HepG2 (cell line): ENCODE results near the gene DDAH1. TPM values are rescaled to one million over a fixed set of nuclear protein-coding genes. Genes with fewer than 3 reads are reported as not detected.
A peak's percentile ranks its signal among the peaks of the same experiment; 100 is the strongest.

ENCODE experiments used
- ATAC-seq: fragments of 200-7000 bp; cut with Tn5 transposase; 3 replicates; pipeline ENCODE4 v1.9.1; 2020; ENCODE audit warnings: mild to moderate bottlenecking, moderate library complexity
- BruUV-seq: library from RNA; stranded (reverse); fragments of 400-500 nt; replicated peaks from 2 replicates; lab custom pipeline; 2021; lab: Mats Ljungman, UMichigan
- CTCF ChIA-PET: fragments of 300-600 bp; formaldehyde crosslinking; extraction: SDS; loops from one replicate; lab custom pipeline; 2021; ENCODE audit warnings: low total read pairs, inconsistent platforms, low intra/inter-chr PET ratio; lab: Yijun Ruan, JAX
- POLR2A ChIA-PET: fragments of 350-600 bp; sonication (Branson Sonifier 250); formaldehyde crosslinking; loops from one replicate; lab custom pipeline; 2020; ENCODE audit warnings: antibody characterized with exemption, inconsistent platforms; lab: Yijun Ruan, JAX
- DNase-seq: peaks from one replicate; pipeline ENCODE4 v3.0.0-alpha.2; 2015; ENCODE audit warnings: low spot score
- FAIRE-seq: peaks from 3 replicates; lab custom pipeline; 2011; peaks lifted over from hg19 to GRCh38; lab: Jason Lieb, UNC
- H2AFZ ChIP-seq: one replicate; pipeline ENCODE4 v1.6.1; 2011; ENCODE audit warnings: low read length, inconsistent platforms
- H3K27ac ChIP-seq: fragments of 300-600 bp; 3 replicates; pipeline ENCODE4 v1.8.0; 2011; ENCODE audit warnings: mixed run types, mild to moderate bottlenecking, mixed read lengths, low read length, inconsistent platforms; ENCODE audit not compliant: insufficient read depth; ENCODE audit errors: extremely low read length
- H3K27me3 ChIP-seq, 2 experiments: fragments of 200-600 bp in 1 of 2; 2 replicates in 1 of 2; 3 replicates in 1 of 2; pipeline versions ENCODE4 v1.6.0 to v1.8.0; 2011; ENCODE audit warnings: low read length in 2 of 2, mild to moderate bottlenecking in 2 of 2, moderate library complexity in 2 of 2, inconsistent platforms in 1 of 2; ENCODE audit not compliant: insufficient read depth in 2 of 2, control insufficient read depth in 1 of 2
- H3K36me3 ChIP-seq, 2 experiments: fragments of 200-600 bp in 1 of 2; replicated peaks in 1 of 2; 2 replicates in 1 of 2; 3 replicates in 1 of 2; pipeline versions ENCODE4 v1.5.1 to v1.8.0; 2011; ENCODE audit warnings: low read length in 2 of 2, inconsistent platforms in 1 of 2; ENCODE audit not compliant: insufficient read depth in 2 of 2, control insufficient read depth in 1 of 2
- H3K4me1 ChIP-seq: 2 replicates; pipeline ENCODE4 v1.5.1; 2012; ENCODE audit warnings: low read length, inconsistent platforms; ENCODE audit not compliant: insufficient read depth
- H3K4me2 ChIP-seq: 2 replicates; pipeline ENCODE4 v1.6.0; 2011; ENCODE audit warnings: low read depth, low read length, inconsistent platforms
- H3K4me3 ChIP-seq, 3 experiments: fragments of 200-600 bp in 1 of 3; sonication (generic), shearing (Covaris generic) in 1 of 3; replicated peaks in 1 of 3; 2 replicates each; pipeline ENCODE4 v1.5.1; 2011 to 2016; ENCODE audit warnings: low read length in 3 of 3, inconsistent platforms in 2 of 3, low read depth in 2 of 3, mild to moderate bottlenecking in 2 of 3, control low read depth in 1 of 3, mixed read lengths in 1 of 3; ENCODE audit not compliant: insufficient read depth in 1 of 3
- H3K79me2 ChIP-seq: one replicate; pipeline ENCODE4 v1.6.1; 2011; ENCODE audit warnings: low read length, inconsistent platforms; ENCODE audit not compliant: insufficient read depth
- H3K9ac ChIP-seq: 2 replicates; pipeline ENCODE4 v1.6.0; 2011; ENCODE audit warnings: mild to moderate bottlenecking, low read depth, low read length, inconsistent platforms; ENCODE audit not compliant: insufficient read depth
- H3K9me3 ChIP-seq: 2 replicates; pipeline ENCODE4 v1.5.1; 2012; ENCODE audit warnings: mild to moderate bottlenecking, low read length
- H4K20me1 ChIP-seq: 2 replicates; pipeline ENCODE4 v1.6.0; 2011; ENCODE audit warnings: inconsistent platforms, mild to moderate bottlenecking, low read length, moderate library complexity; ENCODE audit not compliant: insufficient read depth
- FOSL2 ChIP-seq: sonication (generic); formaldehyde crosslinking; IDR thresholded peaks from 2 replicates; pipeline ENCODE4 v1.4.0; 2020; ENCODE audit warnings: missing genetic modification reagents
- KIAA2018 ChIP-seq: sonication (generic); formaldehyde crosslinking; IDR thresholded peaks from 2 replicates; pipeline ENCODE4 v1.5.0; 2020; ENCODE audit warnings: mild to moderate bottlenecking, missing genetic modification reagents, borderline replicate concordance
- WGBS: methylation state at CpG from one replicate; pipeline ENCODE4 v1.1.6; 2017; ENCODE audit warnings: low lambda C conversion rate; 5-methylcytosine and 5-hydroxymethylcytosine counted together
- in situ Hi-C: cut with HindIII; loops from 2 replicates; pipeline ENCODE4 v1.10.0; 2017; ENCODE audit warnings: low pct_unique_long_range_greater_than_20kb; ENCODE audit not compliant: extremely low pct_ligation_motif_present
- intact Hi-C: fragments of 100-400 bp; cut with micrococcal nuclease; formaldehyde crosslinking; loops from one replicate; pipeline ENCODE4 v1.10.0; 2022; ENCODE audit not compliant: unreplicated experiment
- polyA plus RNA-seq, 8 experiments: library from polyadenylated mRNA; depleted of rRNA in 3 of 8; stranded (reverse) in 7 of 8; unstranded in 1 of 8; fragments of >200 nt; fragmentation: Illumina TruSeq in 4 of 8; extraction: Trizol in 4 of 8; gene quantifications; 2 replicates each; pipeline versions ENCODE4 v1.2.1 to v1.2.3, GENCODE V29; 2011 to 2016; ENCODE audit warnings: low read depth in 4 of 8, missing spikeins in 1 of 8, mixed read lengths in 1 of 8; ENCODE audit not compliant: insufficient read depth in 1 of 8
- total RNA-seq, 5 experiments: library from RNA; depleted of rRNA; stranded (reverse); fragments of >200 nt; fragmentation: Illumina TruSeq; extraction: Trizol; gene quantifications; 2 replicates each; pipeline ENCODE4 v1.2.3, GENCODE V29; 2016; ENCODE audit warnings: low read depth in 1 of 5

The DDAH1 gene
- total and polyA plus RNA-seq, 2 of the 13 experiments (the other 11 are each of a cell fraction or from before 2014, with no cell fraction given): 39.7 to 64.4 TPM

- Histone ChIP-seq H3K9me3 (no peaks in the 10 kb centered on the region), H3K4me1 (peaks cover 3% of the 10 kb centered on the region; the same call in 1 of the 2 replicates), H3K79me2 (no peaks in the 10 kb centered on the region), H3K4me3 (no peak overlapping the region), H3K27me3 (peaks cover 0 to 9% of the 10 kb centered on the region in 2 experiments; a peak in 1 of 5 replicates), H3K36me3 (no peaks in the 10 kb centered on the region), H3K9ac (no peak overlapping the region), H3K27ac (no peak overlapping the region), H4K20me1 (no peaks in the 10 kb centered on the region), H2AFZ (peak overlapping the region; percentile 42), H3K4me2 (no peak overlapping the region)
- in situ Hi-C loops (no loop called here), intact Hi-C loops (no loop called here)
- ATAC-seq (no peak), FAIRE-seq (no peak), DNase-seq (no peak)
- CTCF ChIA-PET: no interaction called here
- POLR2A ChIA-PET: no interaction called here
- no TSS peak for BruUV-seq
- TF ChIP-seq KIAA2018 (CRISPR knock-in tag): no peak
- peak; percentile 39 for TF ChIP-seq FOSL2 (CRISPR knock-in tag)
- 15% methylated on average over 9 of the region's 9 CpGs for WGBS
Measured at GRCh38 chr1:85289207-85289847, 175.6 kb downstream of the DDAH1 start.
